AG10803 (cell line): ENCODE results near the gene SUFU.

Source experiments
- DNase-seq: peaks from one replicate; pipeline ENCODE4 v3.0.0; 2010; ENCODE audit warnings: low read depth
- H3K4me3 ChIP-seq: 2 replicates; pipeline ENCODE4 v1.5.1; 2011; ENCODE audit warnings: mild to moderate bottlenecking, low read length, control low read depth
- TF ChIP-seq, protein P1 (sequence below): conservative IDR thresholded peaks from 2 replicates; pipeline ENCODE4 v1.5.1; 2011; ENCODE audit warnings: mild to moderate bottlenecking, low read length, control low read depth, inconsistent platforms

SUFU gene

DNA sequence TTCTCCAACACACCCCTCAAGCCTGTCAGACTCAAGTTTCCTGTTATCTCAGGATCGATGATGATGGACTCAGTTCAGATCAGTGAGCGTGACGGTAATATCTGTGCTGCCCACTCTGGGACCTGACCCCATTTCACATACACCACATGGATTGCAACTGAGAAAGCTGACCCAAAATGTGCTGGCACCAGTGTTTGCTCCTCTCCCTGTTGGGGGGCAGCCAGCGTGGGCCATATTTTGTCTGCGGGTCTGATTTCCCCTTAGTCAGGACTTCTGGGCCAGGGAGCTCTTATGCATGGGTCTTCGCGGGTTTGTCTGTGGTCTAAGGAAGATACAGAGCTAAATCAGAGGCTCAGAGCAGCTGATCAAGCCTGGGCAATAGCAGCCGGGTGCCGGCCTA lies 97.9 kb downstream of the SUFU start:
- no peak overlapping the region for H3K4me3 ChIP-seq
- TF ChIP-seq, protein P1, sequence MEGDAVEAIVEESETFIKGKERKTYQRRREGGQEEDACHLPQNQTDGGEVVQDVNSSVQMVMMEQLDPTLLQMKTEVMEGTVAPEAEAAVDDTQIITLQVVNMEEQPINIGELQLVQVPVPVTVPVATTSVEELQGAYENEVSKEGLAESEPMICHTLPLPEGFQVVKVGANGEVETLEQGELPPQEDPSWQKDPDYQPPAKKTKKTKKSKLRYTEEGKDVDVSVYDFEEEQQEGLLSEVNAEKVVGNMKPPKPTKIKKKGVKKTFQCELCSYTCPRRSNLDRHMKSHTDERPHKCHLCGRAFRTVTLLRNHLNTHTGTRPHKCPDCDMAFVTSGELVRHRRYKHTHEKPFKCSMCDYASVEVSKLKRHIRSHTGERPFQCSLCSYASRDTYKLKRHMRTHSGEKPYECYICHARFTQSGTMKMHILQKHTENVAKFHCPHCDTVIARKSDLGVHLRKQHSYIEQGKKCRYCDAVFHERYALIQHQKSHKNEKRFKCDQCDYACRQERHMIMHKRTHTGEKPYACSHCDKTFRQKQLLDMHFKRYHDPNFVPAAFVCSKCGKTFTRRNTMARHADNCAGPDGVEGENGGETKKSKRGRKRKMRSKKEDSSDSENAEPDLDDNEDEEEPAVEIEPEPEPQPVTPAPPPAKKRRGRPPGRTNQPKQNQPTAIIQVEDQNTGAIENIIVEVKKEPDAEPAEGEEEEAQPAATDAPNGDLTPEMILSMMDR = no peak
- DNase-seq = no peak

DNA sequence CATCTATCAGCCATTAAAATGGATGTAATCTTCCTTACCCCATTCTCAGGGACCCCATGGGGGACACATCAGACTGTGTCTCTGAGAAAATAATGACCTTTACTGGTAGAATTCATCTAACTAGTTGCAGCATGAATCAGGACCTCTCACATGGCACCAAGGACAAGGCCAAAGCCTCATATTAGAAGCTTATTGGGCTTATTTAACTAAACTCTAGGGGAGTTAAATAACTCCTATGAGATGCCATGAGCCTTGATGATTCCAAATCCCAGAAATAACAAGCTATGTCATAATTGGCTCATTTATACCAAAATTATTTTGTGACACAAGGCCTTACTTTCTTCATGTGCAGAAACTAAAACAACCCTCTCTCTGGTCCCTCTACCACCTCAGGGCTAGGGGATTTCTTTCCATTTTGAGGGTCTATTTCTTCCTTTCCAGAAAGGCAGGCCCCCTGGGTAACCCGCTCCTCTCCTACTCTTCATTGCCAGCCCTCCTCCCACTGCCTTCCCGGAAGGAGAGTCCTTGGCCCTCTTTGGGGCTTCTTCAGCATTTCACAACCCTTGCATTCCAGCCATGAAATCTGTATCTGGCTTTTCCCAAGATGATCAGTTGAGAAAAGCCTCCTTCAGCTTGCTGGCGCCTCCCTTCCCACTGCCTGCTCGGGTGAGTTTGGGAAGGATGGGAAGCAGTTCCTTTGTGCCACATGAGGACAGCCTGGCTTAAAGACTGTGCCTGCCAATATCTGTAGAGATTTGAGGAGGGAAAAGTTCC lies 98.7 kb downstream of the SUFU start:
- H3K4me3 ChIP-seq = no peak overlapping the region
- TF ChIP-seq, protein P1 = no peak
- peak; percentile 85 for DNase-seq

DNA sequence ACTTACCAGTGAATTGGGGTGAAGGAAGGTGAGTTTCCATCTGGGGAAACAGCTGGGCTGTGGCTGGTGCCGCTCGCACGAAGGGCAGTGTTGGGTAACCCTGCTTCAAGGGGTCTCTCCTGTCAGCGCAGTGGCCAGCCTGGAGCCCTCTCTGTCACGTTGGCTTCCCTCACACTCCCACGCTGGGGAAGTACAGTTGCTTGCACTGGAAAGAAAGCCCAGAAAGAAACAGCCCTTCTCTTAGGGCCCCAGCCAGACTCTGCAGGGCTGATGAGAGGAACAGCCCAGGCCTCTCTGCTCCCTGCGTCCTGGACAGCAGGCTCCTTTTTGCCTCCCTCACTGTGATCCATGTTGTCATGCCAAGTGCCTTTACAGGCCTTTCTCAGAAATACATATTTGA lies 100.2 kb downstream of the SUFU start:
- TF ChIP-seq, protein P1 = no peak
- H3K4me3 ChIP-seq = no peak overlapping the region
- no peak for DNase-seq

DNA sequence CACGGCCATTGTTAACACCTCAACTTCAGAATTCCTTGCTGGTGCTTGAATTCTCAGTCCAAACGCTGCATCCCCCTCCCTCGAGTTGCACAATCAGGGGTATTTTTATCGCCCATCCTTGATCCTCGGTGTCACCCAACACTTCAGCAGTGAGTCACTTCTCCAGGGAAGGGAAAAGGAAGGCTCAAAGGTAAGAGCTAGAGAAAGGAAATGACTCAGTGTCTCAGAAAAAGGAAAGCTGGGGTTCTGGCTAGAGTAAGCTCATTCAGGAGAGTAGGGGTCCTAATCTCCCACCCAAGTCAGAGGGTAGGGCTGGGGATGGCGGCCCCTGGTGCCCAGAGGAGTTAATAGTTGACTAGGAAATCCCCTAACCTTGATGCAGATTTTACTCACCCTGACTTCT lies 100.7 kb downstream of the SUFU start:
- TF ChIP-seq, protein P1 = no peak
- H3K4me3 ChIP-seq = no peak overlapping the region
- DNase-seq = peak; percentile 72

DNA sequence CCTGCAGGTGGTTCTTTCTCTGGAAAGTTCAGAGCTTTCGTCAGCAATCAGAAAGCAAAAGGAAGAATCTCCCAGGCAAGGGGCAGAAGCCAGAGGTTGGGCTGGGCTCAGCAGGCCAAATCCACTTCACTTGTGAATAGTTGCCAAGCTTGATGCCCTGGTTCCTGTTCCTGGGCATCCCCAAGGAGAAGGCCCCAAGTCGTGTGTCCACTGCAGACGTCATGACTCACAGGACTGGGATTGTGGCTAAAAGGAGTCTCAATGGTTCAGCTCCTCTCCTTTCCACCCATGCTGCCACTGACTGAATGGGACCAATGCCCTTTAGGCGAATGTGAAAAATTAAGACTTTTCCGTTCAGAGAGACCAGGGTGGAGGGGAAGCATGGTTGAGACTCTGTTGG lies 101.9 kb downstream of the SUFU start:
- DNase-seq = peak; percentile 66
- H3K4me3 ChIP-seq = no peak overlapping the region
- TF ChIP-seq, protein P1 = no peak

DNA sequence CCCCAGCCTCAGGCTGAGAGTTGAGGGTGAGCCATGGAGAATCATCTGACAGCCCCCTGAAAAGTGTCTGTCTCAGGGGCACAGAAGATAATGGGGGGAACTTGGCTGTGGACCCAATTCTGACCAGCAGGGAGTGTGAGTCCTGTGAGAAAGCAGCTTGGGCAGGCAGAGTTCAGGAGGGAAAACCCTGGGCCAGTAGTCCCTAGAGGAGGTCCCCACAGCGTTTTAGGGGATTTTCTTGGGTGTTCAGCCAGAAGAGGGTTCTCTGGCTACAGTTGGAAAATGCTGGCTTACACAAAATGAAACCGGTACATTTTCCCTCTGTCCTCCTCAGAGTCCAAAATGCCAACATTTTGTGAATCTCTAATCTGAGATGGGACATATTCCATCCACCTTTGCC lies 104.7 kb downstream of the SUFU start:
- no peak overlapping the region for H3K4me3 ChIP-seq
- no peak for DNase-seq
- TF ChIP-seq, protein P1 = no peak

DNA sequence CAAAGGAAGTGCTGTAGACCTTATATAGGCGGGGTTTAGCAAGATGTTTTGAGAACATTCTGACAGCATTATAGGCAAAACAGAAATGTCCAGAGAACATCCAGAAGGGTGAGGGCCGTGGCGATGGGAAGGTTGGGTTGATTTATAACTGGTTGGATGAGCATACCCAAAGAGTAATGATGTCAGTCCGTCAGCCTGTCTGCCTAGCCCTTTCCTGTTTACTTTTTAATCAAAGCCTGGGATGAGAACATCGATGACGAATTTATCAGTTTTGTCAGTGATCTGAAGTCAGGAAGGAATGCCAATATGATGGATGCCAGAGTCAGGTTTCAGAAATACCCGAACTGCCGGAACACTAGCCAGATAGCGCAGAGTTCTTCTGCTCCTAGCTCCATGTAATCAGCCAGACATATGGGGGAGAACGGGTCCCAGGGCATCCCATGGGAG lies 106.7 kb downstream of the SUFU start:
- no peak for DNase-seq
- TF ChIP-seq, protein P1 = no peak
- no peak overlapping the region for H3K4me3 ChIP-seq
